ENCODE measurements around the gene NARS2.
"Not testable (repeated sequence)": the region's sequence is repeated elsewhere in the genome, so short reads cannot be mapped to it uniquely, and the experiment has no call there.

NARS2 gene

GRCh38 chr11:78576549-78577097, 2.0 kb upstream of the NARS2 start:
- no peak for DNase-seq (ENCODE audit: low spot score)

GRCh38 chr11:78575478-78575877, 814 bp upstream of the NARS2 start:
- DNase-seq (ENCODE audit: low spot score): no peak

GRCh38 chr11:78573681-78574080, 983 bp downstream of the NARS2 start:
- no peak for DNase-seq (ENCODE audit: low spot score)

- DNase-seq (ENCODE audit: low spot score): no peak
These were observed 1.4 kb downstream of the NARS2 start for GRCh38 chr11:78573271-78573670.

- DNase-seq (ENCODE audit: low spot score): no peak
These were observed 2.3 kb downstream of the NARS2 start for GRCh38 chr11:78572394-78572793.

- no peak for DNase-seq (ENCODE audit: low spot score)
These were observed 4.6 kb downstream of the NARS2 start for GRCh38 chr11:78570031-78570430.

GRCh38 chr11:78567209-78567608, 7.5 kb downstream of the NARS2 start:
- DNase-seq (ENCODE audit: low spot score): no peak

- no peak for DNase-seq (ENCODE audit: low spot score)
These were observed 9.9 kb downstream of the NARS2 start for GRCh38 chr11:78564490-78565467.

- not testable (repeated sequence) for DNase-seq (ENCODE audit: low spot score)
These were observed 10.6 kb downstream of the NARS2 start for GRCh38 chr11:78564037-78564436.

GRCh38 chr11:78563090-78563489, 11.6 kb downstream of the NARS2 start:
- DNase-seq (ENCODE audit: low spot score): not testable (repeated sequence)

- DNase-seq (ENCODE audit: low spot score): no peak
These were observed 12.3 kb downstream of the NARS2 start for GRCh38 chr11:78562398-78562797.

- DNase-seq (ENCODE audit: low spot score): no peak
These were observed 13.7 kb downstream of the NARS2 start for GRCh38 chr11:78560826-78561484.

- DNase-seq (ENCODE audit: low spot score): no peak
These were observed 14.5 kb downstream of the NARS2 start for GRCh38 chr11:78560153-78560552.

GRCh38 chr11:78557236-78557635, 17.4 kb downstream of the NARS2 start:
- no peak for DNase-seq (ENCODE audit: low spot score)

- DNase-seq (ENCODE audit: low spot score): no peak
These were observed 19.1 kb downstream of the NARS2 start for GRCh38 chr11:78555592-78555991.

GRCh38 chr11:78552881-78553280, 21.8 kb downstream of the NARS2 start:
- DNase-seq (ENCODE audit: low spot score): no peak

- DNase-seq (ENCODE audit: low spot score): not testable (repeated sequence)
These were observed 22.5 kb downstream of the NARS2 start for GRCh38 chr11:78552139-78552538.

- DNase-seq (ENCODE audit: low spot score): no peak
These were observed 23.6 kb downstream of the NARS2 start for GRCh38 chr11:78551066-78551465.

- DNase-seq (ENCODE audit: low spot score): no peak
These were observed 24.8 kb downstream of the NARS2 start for GRCh38 chr11:78549624-78550409.

- no peak for DNase-seq (ENCODE audit: low spot score)
These were observed 25.6 kb downstream of the NARS2 start for GRCh38 chr11:78548911-78549590.

- DNase-seq (ENCODE audit: low spot score): no peak
These were observed 26.5 kb downstream of the NARS2 start for GRCh38 chr11:78547931-78548705.

Measured in ecto neural progenitor cell (in vitro differentiated cells).